Activated CD8-positive, alpha-beta memory T cell treated with anti-CD3 and anti-CD28 coated beads, Interleukin-2, amount 50 U/mL, for 1 hour (primary cell): ENCODE measurements around the gene ZFP91.

Experiments used
- DNase-seq: peaks from one replicate; pipeline ENCODE4 v3.0.0-alpha.2; 2020; ENCODE audit errors: extremely low read depth

The ZFP91 gene

DNA sequence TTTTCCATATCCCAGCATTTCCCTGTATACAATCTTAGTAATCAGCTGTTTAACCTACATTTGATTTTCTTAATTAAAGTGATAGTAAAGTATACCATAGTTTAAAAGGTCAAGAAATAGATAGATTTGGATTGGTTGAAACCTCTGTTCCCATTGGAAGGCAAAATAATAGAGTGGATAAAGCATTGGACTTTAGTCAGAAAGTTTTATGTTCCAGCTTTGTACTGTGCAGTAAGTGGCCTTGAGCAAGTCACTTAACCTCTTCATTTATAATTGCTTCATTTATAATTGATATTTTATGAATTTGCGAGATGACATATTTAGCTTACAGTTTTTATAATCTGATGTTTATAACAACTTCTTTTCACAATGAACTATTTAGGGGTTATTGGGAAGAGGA is 3.6 kb downstream of the ZFP91 start:
- no peak for DNase-seq

DNA sequence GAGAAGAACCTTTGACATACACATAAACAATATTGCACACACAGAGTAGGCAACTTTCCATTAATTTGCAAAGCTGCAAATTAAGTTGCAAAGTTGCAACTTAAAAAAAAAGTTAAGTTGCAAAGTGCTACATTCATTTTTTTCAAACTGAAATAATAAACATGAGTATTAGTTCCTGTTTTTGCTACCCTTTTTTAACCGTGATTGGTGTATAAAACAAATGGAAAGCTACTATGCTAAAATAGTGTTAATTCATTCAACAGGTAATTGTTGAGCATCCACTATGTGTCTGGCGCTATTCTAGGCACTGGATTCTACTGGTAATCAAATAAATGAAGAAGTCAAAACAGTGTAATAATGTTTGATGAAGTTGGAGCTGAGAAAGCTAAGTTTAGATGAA is 8.1 kb downstream of the ZFP91 start:
- no peak for DNase-seq

GRCh38 chr11:58591659-58592058 is 12.8 kb downstream of the ZFP91 start:
- no peak for DNase-seq

DNA sequence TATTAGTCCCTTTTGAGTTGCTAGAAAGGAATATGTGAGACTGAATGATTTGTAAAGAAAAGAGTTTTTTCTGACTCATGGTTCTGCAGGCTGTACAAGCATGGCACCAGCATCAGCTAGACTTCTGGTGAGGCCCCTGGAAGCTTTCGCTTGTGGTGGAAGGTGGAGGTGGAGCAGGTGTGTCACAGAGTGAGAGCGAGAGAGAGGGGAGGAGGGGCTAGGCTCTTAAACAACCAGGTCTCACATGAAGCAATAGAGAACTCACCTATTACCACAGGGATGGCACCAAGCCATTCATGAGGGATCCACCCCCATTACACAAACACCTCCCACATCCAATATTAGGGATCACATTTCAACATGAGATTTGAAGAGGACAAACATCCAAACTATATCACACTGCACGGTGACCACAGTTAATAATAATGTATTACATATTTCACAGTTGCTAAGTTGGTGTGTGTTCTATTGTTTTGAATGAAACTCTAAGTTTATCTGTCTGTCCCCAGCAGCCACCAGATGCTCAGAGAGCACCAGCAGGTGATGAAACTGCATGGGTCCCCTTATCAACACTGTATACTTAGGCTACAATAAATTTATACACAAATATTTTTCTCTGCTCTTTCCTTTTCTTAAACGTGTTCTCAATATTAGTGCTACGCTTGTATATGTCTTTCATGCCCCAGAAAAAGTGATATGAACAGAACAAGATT is 14.1 kb downstream of the ZFP91 start:
- DNase-seq: no peak

DNA sequence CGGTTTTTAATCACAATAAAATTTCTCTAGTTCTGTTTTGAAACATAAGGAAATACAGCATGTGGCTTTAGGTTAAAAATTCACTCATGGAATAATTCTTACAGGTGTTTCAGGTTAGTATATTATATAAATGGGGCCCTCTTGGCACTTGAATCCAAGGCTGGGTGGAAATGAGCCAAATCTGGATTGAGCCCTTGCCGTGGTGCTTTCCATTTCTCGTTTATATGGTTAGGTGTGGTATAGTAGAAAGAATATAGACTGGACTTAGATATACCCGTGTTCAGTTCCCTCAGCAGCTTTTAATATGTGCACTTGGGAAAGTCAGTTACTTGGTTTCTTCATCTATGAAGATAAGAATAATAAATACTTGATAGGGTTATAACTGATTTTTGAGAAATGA is 16.0 kb downstream of the ZFP91 start:
- DNase-seq: no peak

- DNase-seq: no peak
Observed at GRCh38 chr11:58596621-58597020, 17.8 kb downstream of the ZFP91 start.

- DNase-seq: no peak
Observed at GRCh38 chr11:58597486-58598144, 18.8 kb downstream of the ZFP91 start.

DNA sequence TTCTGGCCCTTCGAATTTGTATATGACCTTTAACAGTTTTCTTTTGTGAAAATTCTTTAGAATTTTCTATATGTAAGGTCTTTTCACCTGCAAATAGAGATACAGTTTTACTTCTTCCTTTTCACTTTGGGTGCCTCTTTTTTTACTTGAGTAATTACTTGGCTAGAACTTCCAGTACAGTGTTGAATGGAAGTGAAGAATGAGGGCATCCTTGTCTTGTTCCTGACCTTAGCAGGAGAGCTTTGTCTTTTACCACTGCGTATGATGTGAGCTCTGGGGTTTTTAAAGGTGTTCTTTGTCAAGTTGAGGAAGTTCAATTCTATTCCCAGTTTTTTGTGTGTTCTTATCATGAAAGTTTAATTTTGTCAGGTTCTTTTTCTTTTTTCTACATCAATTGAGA is 21.6 kb downstream of the ZFP91 start:
- no peak for DNase-seq

GRCh38 chr11:58606930-58607714 is 28.3 kb downstream of the ZFP91 start:
- no peak for DNase-seq

DNA sequence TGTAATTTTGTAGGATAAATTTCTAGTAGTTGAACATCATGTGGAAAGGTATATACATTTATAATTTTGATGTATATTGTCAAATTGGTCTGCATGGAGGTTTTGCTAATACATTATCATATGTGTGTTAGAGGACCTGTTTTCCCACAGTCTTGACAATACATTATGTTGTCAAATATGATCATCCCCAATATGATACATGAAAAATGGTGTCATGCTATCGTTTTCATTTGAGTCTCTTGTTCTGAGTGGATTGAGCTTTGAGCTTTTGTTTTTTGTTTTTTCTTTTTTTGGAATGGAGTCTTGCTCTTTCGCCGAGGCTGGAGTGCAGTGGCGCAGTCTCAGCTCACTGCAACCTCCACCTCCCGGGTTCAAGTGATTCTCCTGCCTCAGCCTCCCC is 29.5 kb downstream of the ZFP91 start:
- DNase-seq: no peak

DNA sequence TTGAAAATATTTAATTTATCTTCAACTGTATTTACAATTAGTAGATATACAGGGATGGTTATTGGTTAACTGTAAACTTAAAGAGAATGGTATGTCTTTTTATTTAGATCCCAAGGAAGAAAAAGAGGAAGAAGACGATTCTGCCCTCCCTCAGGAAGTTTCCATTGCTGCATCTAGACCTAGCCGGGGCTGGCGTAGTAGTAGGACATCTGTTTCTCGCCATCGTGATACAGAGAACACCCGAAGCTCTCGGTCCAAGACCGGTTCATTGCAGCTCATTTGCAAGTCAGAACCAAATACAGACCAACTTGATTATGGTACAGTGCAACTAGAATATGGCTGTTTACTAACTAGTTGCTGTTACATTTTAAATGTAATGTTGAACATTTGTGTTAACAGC is 30.9 kb downstream of the ZFP91 start:
- no peak for DNase-seq

- no peak for DNase-seq
Observed at GRCh38 chr11:58613228-58613627, 34.4 kb downstream of the ZFP91 start.

GRCh38 chr11:58615559-58615958 is 36.7 kb downstream of the ZFP91 start:
- no peak for DNase-seq

DNA sequence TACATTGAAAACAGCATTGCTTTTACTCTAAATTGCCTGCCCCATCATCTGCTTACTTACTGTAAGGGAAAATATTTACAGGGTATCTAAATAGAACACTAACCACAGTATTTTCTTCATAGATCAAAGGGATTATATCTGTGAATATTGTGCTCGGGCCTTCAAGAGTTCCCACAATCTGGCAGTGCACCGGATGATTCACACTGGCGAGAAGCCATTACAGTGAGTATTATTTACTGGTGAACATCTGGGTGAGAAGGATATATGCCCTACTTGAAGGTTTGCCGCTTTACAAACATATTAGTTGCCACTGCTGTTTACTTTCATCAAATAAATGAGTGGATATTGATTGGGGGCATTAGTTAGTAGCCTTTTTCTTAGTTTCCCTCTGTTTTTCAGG is 37.7 kb downstream of the ZFP91 start:
- DNase-seq: no peak

DNA sequence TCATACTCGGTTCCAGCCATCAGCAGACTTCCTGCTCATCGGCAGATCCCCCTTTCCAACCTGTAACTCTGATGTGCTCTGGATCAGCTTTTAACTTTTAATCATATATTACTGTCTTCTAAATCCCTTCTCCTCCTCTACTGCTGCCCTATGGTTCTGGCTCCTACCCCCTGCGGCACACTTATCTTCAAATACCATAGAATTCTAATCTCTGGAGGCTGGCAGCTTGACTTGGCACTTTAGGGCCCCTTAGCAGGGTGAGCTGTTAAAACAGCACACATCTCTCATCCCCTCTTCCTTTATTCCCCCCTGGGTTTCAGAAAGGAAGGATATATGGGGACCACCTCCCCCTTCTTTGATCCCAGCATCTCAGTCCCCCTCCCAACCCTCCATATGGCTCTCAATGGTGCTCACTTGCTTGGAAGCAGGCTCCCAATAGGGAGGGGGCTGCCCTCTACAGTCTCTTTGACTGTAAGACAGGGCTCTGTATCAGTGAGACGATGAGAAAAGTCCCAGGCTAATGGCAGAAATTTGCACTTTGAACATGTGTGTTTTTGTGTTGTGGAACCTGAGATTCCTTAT is 39.2 kb downstream of the ZFP91 start:
- no peak for DNase-seq

GRCh38 chr11:58621586-58622262 is 42.9 kb downstream of the ZFP91 start:
- DNase-seq: no peak

- no peak for DNase-seq
Observed at GRCh38 chr11:58622344-58622743, 43.5 kb downstream of the ZFP91 start, which contains the start of gene CNTF. CNTF (plus strand) TSS chr11:58622665; CDS start chr11:58622753, 88 bp downstream.

- no peak for DNase-seq
Observed at GRCh38 chr11:58625086-58625485, 46.2 kb downstream of the ZFP91 start.

GRCh38 chr11:58625826-58626460 is 47.1 kb downstream of the ZFP91 start:
- no peak for DNase-seq

DNA sequence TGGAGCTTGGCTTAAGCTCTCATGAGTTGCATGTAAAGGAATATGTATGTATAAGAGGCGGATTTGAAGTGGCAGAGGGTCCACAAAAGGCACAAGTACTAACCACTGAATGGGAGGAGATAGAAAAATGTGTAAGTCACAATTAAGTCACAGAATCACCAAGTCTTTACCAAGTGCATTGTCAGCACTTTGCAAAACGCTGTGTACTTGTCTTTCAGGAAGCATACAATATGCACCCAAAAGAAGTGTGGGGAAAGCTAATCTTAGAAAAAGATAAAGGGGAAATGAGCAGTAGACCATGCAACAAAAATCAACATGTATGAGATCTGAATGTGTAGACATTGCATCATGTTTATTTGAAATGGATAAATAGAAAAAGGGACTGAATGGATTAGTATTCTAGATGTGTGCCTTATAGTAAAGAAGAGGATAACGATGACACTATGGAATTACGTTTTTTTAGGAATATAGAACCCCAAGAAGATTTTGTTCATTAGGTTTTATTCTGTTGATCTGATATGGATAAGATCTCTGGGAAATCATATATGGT is 48.1 kb downstream of the ZFP91 start:
- DNase-seq: no peak

- no peak for DNase-seq
Observed at GRCh38 chr11:58628446-58628845, 49.6 kb downstream of the ZFP91 start.
